Upper lobe of right lung (tissue), 1 donor: ENCODE measurements around the gene AKT1. TPM values are rescaled to one million over a fixed set of nuclear protein-coding genes. Genes with fewer than 3 reads are reported as not detected.

Experiments
- ATAC-seq: fragments of 200-7000 bp; cut with Tn5 transposase; one replicate; pipeline ENCODE4 v1.9.1; 2020; ENCODE audit warnings: mild to moderate bottlenecking, moderate library complexity
- DNase-seq: peaks from one replicate; pipeline ENCODE4 v3.0.0-alpha.2; 2020
- H3K27ac ChIP-seq: fragments of 200-600 bp; one replicate; pipeline ENCODE4 v1.8.0; 2022
- H3K27me3 ChIP-seq: fragments of 200-600 bp; one replicate; pipeline ENCODE4 v1.8.0; 2022; ENCODE audit warnings: mild to moderate bottlenecking
- H3K36me3 ChIP-seq: fragments of 200-600 bp; one replicate; pipeline ENCODE4 v1.8.0; 2022
- H3K4me1 ChIP-seq: fragments of 200-600 bp; one replicate; pipeline ENCODE4 v1.8.0; 2022
- H3K4me3 ChIP-seq: fragments of 200-600 bp; one replicate; pipeline ENCODE4 v1.8.0; 2022; ENCODE audit warnings: mild to moderate bottlenecking
- H3K9me3 ChIP-seq: fragments of 200-600 bp; one replicate; pipeline ENCODE4 v1.8.0; 2022
- intact Hi-C: fragments of 100-400 bp; cut with DNase I; formaldehyde crosslinking; loops from one replicate; pipeline ENCODE4 v1.11.0; 2022
- total RNA-seq: library from RNA; stranded (reverse); fragmentation: NEBNext Ultra II Directional; extraction: Animal tissue kit (Norgen Biotek cat#: 25700); gene quantifications from one replicate; pipeline ENCODE4 v1.2.1, GENCODE V29; 2021
- TF ChIP-seq, protein P1 (sequence below): fragments of 200-600 bp; IDR thresholded peaks from one replicate; pipeline ENCODE4 v1.8.0; 2022; ENCODE audit warnings: antibody characterized with exemption
- donor health status: DM: no; HTN: yes; CAD: no; lungs with severe emphysema.

Gene AKT1
- total RNA-seq, 1 donor from 2014 or later: 174 TPM

DNA sequence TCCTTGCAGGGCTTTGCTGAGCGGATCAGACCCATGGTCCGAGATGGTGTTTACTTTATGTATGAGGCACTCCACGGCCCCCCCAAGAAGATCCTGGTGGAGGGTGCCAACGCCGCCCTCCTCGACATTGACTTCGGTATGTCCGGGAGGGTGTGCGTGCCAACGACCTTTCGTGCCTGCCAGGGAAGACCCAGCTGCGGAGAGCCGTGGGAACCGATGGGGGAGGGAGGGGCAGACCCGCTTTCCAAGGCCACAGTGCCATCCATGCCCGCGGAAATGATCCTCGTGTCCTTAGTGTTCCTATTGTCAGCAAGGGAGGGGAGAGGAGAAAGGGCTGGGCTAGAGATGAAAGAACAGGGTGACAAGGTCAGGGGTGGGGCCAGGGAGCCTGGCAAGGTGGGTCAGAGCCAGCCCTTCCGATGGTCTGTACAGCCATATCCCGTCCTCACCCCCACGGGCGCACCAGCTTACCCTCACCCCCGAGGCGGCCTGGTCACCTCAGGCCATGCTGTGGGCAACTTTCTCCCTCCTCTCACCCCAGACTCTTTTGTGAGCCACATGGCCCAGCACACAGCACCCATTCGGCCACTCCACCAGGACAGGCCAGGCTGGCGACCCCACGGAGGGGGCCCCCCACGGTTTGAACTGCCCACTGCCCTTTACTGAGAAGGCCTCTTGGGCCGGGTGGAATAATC, 54.3 kb downstream of the AKT1 start:
- TF ChIP-seq, protein P1, sequence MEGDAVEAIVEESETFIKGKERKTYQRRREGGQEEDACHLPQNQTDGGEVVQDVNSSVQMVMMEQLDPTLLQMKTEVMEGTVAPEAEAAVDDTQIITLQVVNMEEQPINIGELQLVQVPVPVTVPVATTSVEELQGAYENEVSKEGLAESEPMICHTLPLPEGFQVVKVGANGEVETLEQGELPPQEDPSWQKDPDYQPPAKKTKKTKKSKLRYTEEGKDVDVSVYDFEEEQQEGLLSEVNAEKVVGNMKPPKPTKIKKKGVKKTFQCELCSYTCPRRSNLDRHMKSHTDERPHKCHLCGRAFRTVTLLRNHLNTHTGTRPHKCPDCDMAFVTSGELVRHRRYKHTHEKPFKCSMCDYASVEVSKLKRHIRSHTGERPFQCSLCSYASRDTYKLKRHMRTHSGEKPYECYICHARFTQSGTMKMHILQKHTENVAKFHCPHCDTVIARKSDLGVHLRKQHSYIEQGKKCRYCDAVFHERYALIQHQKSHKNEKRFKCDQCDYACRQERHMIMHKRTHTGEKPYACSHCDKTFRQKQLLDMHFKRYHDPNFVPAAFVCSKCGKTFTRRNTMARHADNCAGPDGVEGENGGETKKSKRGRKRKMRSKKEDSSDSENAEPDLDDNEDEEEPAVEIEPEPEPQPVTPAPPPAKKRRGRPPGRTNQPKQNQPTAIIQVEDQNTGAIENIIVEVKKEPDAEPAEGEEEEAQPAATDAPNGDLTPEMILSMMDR: no peak
- intact Hi-C loops: no loop called here

DNA sequence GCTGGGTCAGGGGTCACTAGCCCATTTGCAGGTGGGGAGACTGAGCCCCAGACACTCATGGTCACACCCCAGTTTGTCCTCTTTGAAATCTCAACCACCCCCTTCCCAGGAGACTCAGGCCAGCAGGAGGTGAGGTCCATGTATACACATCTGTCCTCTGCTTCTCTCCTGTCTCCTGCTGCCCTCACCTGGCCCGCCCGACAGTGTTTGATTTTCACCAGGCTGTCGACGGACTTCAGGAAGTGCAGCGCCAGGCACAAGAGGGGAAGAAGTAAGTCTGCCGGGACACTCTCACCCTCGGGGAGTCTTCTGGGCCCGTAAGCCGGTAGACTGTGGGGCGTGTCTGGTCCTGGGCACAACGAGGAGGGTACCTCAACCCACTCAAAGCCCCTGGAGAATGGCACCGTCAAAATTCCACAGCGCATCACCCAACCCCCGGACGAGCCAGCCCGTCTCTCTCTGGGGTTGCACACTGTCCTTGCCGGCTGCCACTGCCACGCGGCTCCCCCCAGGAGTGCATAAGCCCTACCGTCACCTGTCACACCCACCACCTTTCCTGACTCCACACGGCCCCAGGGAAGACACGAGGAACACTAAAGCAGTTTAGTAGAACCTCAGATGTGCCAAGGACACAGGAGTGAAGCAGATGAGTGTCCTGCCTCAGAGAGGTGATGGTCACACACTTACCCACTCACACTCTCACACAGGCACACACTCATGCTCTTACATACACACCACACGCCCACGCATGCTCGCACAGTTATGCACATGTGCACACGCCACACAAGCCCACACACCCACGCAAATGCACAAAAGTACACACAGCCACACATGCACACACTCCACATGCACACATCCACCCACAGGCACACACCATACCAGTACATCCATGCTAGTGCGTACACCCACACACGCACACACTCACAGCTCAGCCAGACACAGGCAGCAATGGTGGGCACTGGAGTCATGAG, 55.7 kb downstream of the AKT1 start:
- H3K4me1 ChIP-seq: peaks cover 24% of the 10 kb centered on the region
- H3K9me3 ChIP-seq: no peaks in the 10 kb centered on the region
- no peak for DNase-seq
- no peak for ATAC-seq
- H3K36me3 ChIP-seq: no peaks in the 10 kb centered on the region
- H3K27me3 ChIP-seq: no peaks in the 10 kb centered on the region
- no peak overlapping the region for H3K4me3 ChIP-seq
- intact Hi-C loops: no loop called here
- H3K27ac ChIP-seq: no peak overlapping the region
- TF ChIP-seq, protein P1: no peak

More for the DNA sequence above, 54.3 kb downstream of the AKT1 start:
- H3K4me1 ChIP-seq: peaks cover 15% of the 10 kb centered on the region
- no peaks in the 10 kb centered on the region for H3K27me3 ChIP-seq
- ATAC-seq (no peak), DNase-seq (no peak)
- no peaks in the 10 kb centered on the region for H3K9me3 ChIP-seq
- H3K36me3 ChIP-seq: no peaks in the 10 kb centered on the region
- H3K27ac ChIP-seq: no peak overlapping the region
- H3K4me3 ChIP-seq: no peak overlapping the region

DNA sequence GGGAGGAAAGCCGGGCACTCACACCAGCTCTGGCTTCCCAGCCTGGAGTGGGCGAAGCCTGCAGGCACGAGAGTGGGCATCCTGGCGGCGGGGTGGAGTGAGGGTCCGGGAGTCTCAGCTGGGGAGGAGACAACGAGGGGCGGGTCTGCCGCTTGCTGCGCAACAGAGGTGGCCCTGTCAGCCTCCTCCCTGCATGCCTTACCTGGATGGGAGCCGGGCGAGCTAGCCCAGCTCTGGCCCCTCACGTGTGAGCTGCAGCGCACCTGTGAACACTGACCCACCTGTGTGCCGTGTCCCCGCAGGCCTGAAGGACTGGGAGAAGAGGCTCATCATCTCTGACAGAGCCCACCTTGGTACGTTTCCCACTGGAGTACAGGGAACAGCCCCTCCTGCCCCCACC, 56.5 kb downstream of the AKT1 start:
- Histone ChIP-seq H3K4me3 (no peak overlapping the region), H3K9me3 (no peaks in the 10 kb centered on the region), H3K27ac (no peak overlapping the region), H3K27me3 (no peaks in the 10 kb centered on the region), H3K36me3 (no peaks in the 10 kb centered on the region), H3K4me1 (peaks cover 24% of the 10 kb centered on the region)
- TF ChIP-seq, protein P1: no peak
- ATAC-seq: no peak
- intact Hi-C loops: no loop called here
- no peak for DNase-seq

DNA sequence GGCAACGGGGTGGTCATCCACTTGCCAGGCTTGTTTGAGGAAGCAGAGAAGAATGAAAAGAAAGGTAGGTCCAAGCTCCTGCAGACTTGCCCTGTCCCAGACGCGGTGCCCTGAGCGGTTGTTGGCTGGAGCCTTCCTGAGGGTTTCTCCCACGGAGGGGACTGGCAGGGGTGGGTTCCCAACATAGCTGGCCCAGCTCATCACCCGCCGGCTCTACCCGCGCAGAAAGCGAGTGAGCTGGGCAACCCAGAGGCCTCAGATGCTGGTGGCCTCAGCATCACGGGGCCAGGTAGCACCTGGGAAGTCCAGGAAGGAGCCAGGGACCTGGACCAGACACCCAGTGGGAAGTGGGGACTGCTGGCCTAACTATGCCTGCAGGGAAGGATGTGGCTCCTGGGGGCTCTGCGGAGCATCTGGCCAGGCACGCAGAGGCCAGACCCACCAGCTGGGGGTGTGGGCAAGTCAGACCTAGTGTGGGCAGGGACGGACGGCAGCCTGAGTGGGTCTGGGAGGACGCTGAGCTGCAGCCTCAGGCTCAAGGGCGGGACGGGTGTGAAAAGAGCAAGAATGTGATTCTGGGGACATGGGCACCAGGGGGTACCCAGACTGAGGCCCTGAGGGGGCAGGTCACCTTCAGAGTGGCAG, 57.1 kb downstream of the AKT1 start:
- ATAC-seq: no peak
- TF ChIP-seq, protein P1: no peak
- Histone ChIP-seq H3K4me3 (no peak overlapping the region), H3K4me1 (peaks cover 24% of the 10 kb centered on the region), H3K36me3 (no peaks in the 10 kb centered on the region), H3K9me3 (no peaks in the 10 kb centered on the region), H3K27me3 (no peaks in the 10 kb centered on the region), H3K27ac (no peak overlapping the region)
- no peak for DNase-seq
- intact Hi-C loops: no loop called here

DNA sequence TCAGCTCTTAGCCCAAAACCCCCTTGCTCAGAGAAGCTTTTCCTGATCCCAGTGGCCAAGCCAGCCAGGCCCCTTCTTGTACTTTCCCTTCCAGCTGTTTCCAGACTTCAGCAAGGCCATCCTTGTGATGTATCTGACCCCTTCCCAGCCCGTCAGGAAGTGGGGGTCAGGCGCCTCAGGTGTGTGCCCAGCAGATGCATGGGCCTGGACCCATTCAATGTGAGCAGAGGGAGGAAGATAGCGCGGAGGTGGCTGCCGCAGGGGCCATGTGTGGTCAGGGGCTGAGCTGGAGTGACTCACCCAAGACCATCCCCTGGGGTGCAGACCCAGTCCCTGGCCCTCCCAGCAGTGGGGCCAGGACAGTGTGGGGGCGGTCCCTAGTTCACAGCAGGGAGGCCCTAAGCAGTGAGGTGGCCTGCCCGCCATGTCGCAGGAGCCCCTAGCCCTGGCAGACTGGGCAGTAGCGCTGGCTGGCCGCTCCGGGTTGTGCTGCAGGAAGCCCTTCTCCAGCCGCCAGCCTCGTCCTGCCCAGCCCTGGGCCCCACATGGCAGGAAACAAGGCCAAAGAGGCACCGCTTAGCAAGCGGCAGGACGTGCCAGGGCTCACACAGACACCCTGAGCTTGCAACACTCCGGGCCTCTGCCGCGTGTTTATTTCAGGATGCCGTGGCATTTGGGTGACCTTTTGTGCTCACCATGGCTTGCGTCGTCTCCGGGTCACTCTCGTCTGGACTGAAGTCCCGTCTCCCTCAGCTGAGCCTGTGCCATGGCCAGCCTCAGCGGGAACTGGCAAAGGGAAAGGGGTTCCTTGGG, 59.5 kb downstream of the AKT1 start:
- peak; percentile 90 for DNase-seq

More for the DNA sequence above, 59.5 kb downstream of the AKT1 start:
- no peaks in the 10 kb centered on the region for H3K36me3 ChIP-seq
- no peaks in the 10 kb centered on the region for H3K9me3 ChIP-seq
- peaks cover 28% of the 10 kb centered on the region for H3K4me1 ChIP-seq
- H3K4me3 ChIP-seq: no peak overlapping the region
- no peaks in the 10 kb centered on the region for H3K27me3 ChIP-seq
- intact Hi-C loops: no loop called here
- H3K27ac ChIP-seq: peak overlapping the region; percentile 71
- peak; percentile 84 for ATAC-seq
- TF ChIP-seq, protein P1: no peak
